Measurements from ENCODE around the gene GIMAP5.

Gene GIMAP5

GRCh38 chr7:150736864-150737263 lies 354 bp upstream of the GIMAP5 start:
- Histone ChIP-seq H3K4me1 (ENCODE audit: insufficient read depth, low read length) (no peaks in the 10 kb centered on the region), H3K9ac (ENCODE audit: low read depth, low read length) (no peak overlapping the region), H3K27me3 (ENCODE audit: insufficient read depth, low read length) (peaks cover 100% of the 10 kb centered on the region), H3K27ac (ENCODE audit: low read length) (no peak overlapping the region), H3K9me3 (ENCODE audit: insufficient read depth, low read depth, low read length) (no peaks in the 10 kb centered on the region), H3K36me3 (ENCODE audit: insufficient read depth, low read depth, low read length) (no peaks in the 10 kb centered on the region), H3K4me3 (ENCODE audit: low read length) (no peak overlapping the region)

- no peak overlapping the region for H3K27ac ChIP-seq (ENCODE audit: low read length)
- H3K36me3 ChIP-seq (ENCODE audit: insufficient read depth, low read depth, low read length) = no peaks in the 10 kb centered on the region
- no peaks in the 10 kb centered on the region for H3K9me3 ChIP-seq (ENCODE audit: insufficient read depth, low read depth, low read length)
- no peak overlapping the region for H3K4me3 ChIP-seq (ENCODE audit: low read length)
- peaks cover 100% of the 10 kb centered on the region for H3K27me3 ChIP-seq (ENCODE audit: insufficient read depth, low read length)
- H3K4me1 ChIP-seq (ENCODE audit: insufficient read depth, low read length) = no peaks in the 10 kb centered on the region
- no peak overlapping the region for H3K9ac ChIP-seq (ENCODE audit: low read depth, low read length)
These were observed 874 bp downstream of the GIMAP5 start for GRCh38 chr7:150738092-150738491.

GRCh38 chr7:150738591-150739001 lies 1.4 kb downstream of the GIMAP5 start:
- H3K27ac ChIP-seq (ENCODE audit: low read length) = no peak overlapping the region
- no peaks in the 10 kb centered on the region for H3K36me3 ChIP-seq (ENCODE audit: insufficient read depth, low read depth, low read length)
- H3K9ac ChIP-seq (ENCODE audit: low read depth, low read length) = no peak overlapping the region
- peaks cover 100% of the 10 kb centered on the region for H3K27me3 ChIP-seq (ENCODE audit: insufficient read depth, low read length)
- H3K4me3 ChIP-seq (ENCODE audit: low read length) = no peak overlapping the region
- no peaks in the 10 kb centered on the region for H3K4me1 ChIP-seq (ENCODE audit: insufficient read depth, low read length)
- H3K9me3 ChIP-seq (ENCODE audit: insufficient read depth, low read depth, low read length) = no peaks in the 10 kb centered on the region

GRCh38 chr7:150739033-150739432 lies 1.8 kb downstream of the GIMAP5 start:
- H3K9ac ChIP-seq (ENCODE audit: low read depth, low read length) = no peak overlapping the region
- no peaks in the 10 kb centered on the region for H3K9me3 ChIP-seq (ENCODE audit: insufficient read depth, low read depth, low read length)
- H3K27me3 ChIP-seq (ENCODE audit: insufficient read depth, low read length) = peaks cover 100% of the 10 kb centered on the region
- no peak overlapping the region for H3K4me3 ChIP-seq (ENCODE audit: low read length)
- H3K36me3 ChIP-seq (ENCODE audit: insufficient read depth, low read depth, low read length) = no peaks in the 10 kb centered on the region
- no peaks in the 10 kb centered on the region for H3K4me1 ChIP-seq (ENCODE audit: insufficient read depth, low read length)
- H3K27ac ChIP-seq (ENCODE audit: low read length) = no peak overlapping the region

- Histone ChIP-seq H3K9ac (ENCODE audit: low read depth, low read length) (no peak overlapping the region), H3K9me3 (ENCODE audit: insufficient read depth, low read depth, low read length) (no peaks in the 10 kb centered on the region), H3K27ac (ENCODE audit: low read length) (no peak overlapping the region), H3K4me3 (ENCODE audit: low read length) (no peak overlapping the region), H3K36me3 (ENCODE audit: insufficient read depth, low read depth, low read length) (no peaks in the 10 kb centered on the region), H3K27me3 (ENCODE audit: insufficient read depth, low read length) (peaks cover 100% of the 10 kb centered on the region), H3K4me1 (ENCODE audit: insufficient read depth, low read length) (no peaks in the 10 kb centered on the region)
These were observed 2.8 kb downstream of the GIMAP5 start for GRCh38 chr7:150740053-150740452.

GRCh38 chr7:150742286-150742968 lies 5.2 kb downstream of the GIMAP5 start:
- Histone ChIP-seq H3K9ac (ENCODE audit: low read depth, low read length) (no peak overlapping the region), H3K4me3 (ENCODE audit: low read length) (no peak overlapping the region), H3K27me3 (ENCODE audit: insufficient read depth, low read length) (peaks cover 99% of the 10 kb centered on the region), H3K27ac (ENCODE audit: low read length) (no peak overlapping the region), H3K36me3 (ENCODE audit: insufficient read depth, low read depth, low read length) (no peaks in the 10 kb centered on the region), H3K4me1 (ENCODE audit: insufficient read depth, low read length) (no peaks in the 10 kb centered on the region), H3K9me3 (ENCODE audit: insufficient read depth, low read depth, low read length) (no peaks in the 10 kb centered on the region)

GRCh38 chr7:150744041-150744656 lies 6.9 kb downstream of the GIMAP5 start:
- H3K36me3 ChIP-seq (ENCODE audit: insufficient read depth, low read depth, low read length) = no peaks in the 10 kb centered on the region
- H3K4me1 ChIP-seq (ENCODE audit: insufficient read depth, low read length) = no peaks in the 10 kb centered on the region
- H3K9ac ChIP-seq (ENCODE audit: low read depth, low read length) = no peak overlapping the region
- no peak overlapping the region for H3K27ac ChIP-seq (ENCODE audit: low read length)
- no peaks in the 10 kb centered on the region for H3K9me3 ChIP-seq (ENCODE audit: insufficient read depth, low read depth, low read length)
- H3K4me3 ChIP-seq (ENCODE audit: low read length) = no peak overlapping the region
- H3K27me3 ChIP-seq (ENCODE audit: insufficient read depth, low read length) = peaks cover 99% of the 10 kb centered on the region

- Histone ChIP-seq H3K4me1 (ENCODE audit: insufficient read depth, low read length) (no peaks in the 10 kb centered on the region), H3K27me3 (ENCODE audit: insufficient read depth, low read length) (peaks cover 99% of the 10 kb centered on the region), H3K9ac (ENCODE audit: low read depth, low read length) (no peak overlapping the region), H3K4me3 (ENCODE audit: low read length) (no peak overlapping the region), H3K9me3 (ENCODE audit: insufficient read depth, low read depth, low read length) (no peaks in the 10 kb centered on the region), H3K36me3 (ENCODE audit: insufficient read depth, low read depth, low read length) (no peaks in the 10 kb centered on the region), H3K27ac (ENCODE audit: low read length) (no peak overlapping the region)
These were observed 7.9 kb downstream of the GIMAP5 start for GRCh38 chr7:150745086-150745485.

GRCh38 chr7:150745876-150746275 lies 8.7 kb downstream of the GIMAP5 start:
- Histone ChIP-seq H3K27ac (ENCODE audit: low read length) (no peak overlapping the region), H3K27me3 (ENCODE audit: insufficient read depth, low read length) (peaks cover 96% of the 10 kb centered on the region), H3K4me3 (ENCODE audit: low read length) (no peak overlapping the region)

GRCh38 chr7:150746921-150747320 lies 9.7 kb downstream of the GIMAP5 start:
- H3K9ac ChIP-seq (ENCODE audit: low read depth, low read length) = no peak overlapping the region
- no peaks in the 10 kb centered on the region for H3K9me3 ChIP-seq (ENCODE audit: insufficient read depth, low read depth, low read length)
- peaks cover 90% of the 10 kb centered on the region for H3K27me3 ChIP-seq (ENCODE audit: insufficient read depth, low read length)
- H3K36me3 ChIP-seq (ENCODE audit: insufficient read depth, low read depth, low read length) = no peaks in the 10 kb centered on the region
- no peak overlapping the region for H3K27ac ChIP-seq (ENCODE audit: low read length)
- H3K4me1 ChIP-seq (ENCODE audit: insufficient read depth, low read length) = no peaks in the 10 kb centered on the region
- H3K4me3 ChIP-seq (ENCODE audit: low read length) = no peak overlapping the region

More at GRCh38 chr7:150745876-150746275, 8.7 kb downstream of the GIMAP5 start:
- no peaks in the 10 kb centered on the region for H3K36me3 ChIP-seq (ENCODE audit: insufficient read depth, low read depth, low read length)
- no peaks in the 10 kb centered on the region for H3K9me3 ChIP-seq (ENCODE audit: insufficient read depth, low read depth, low read length)
- H3K9ac ChIP-seq (ENCODE audit: low read depth, low read length) = no peak overlapping the region
- no peaks in the 10 kb centered on the region for H3K4me1 ChIP-seq (ENCODE audit: insufficient read depth, low read length)

GRCh38 chr7:150748376-150748775 lies 11.2 kb downstream of the GIMAP5 start:
- H3K27ac ChIP-seq (ENCODE audit: low read length) = no peak overlapping the region
- H3K9me3 ChIP-seq (ENCODE audit: insufficient read depth, low read depth, low read length) = no peaks in the 10 kb centered on the region
- no peak overlapping the region for H3K9ac ChIP-seq (ENCODE audit: low read depth, low read length)
- H3K4me1 ChIP-seq (ENCODE audit: insufficient read depth, low read length) = no peaks in the 10 kb centered on the region
- H3K36me3 ChIP-seq (ENCODE audit: insufficient read depth, low read depth, low read length) = no peaks in the 10 kb centered on the region
- no peak overlapping the region for H3K4me3 ChIP-seq (ENCODE audit: low read length)
- H3K27me3 ChIP-seq (ENCODE audit: insufficient read depth, low read length) = peaks cover 88% of the 10 kb centered on the region

GRCh38 chr7:150751702-150752101 lies 14.5 kb downstream of the GIMAP5 start:
- no peak overlapping the region for H3K4me3 ChIP-seq (ENCODE audit: low read length)
- H3K27me3 ChIP-seq (ENCODE audit: insufficient read depth, low read length) = peaks cover 72% of the 10 kb centered on the region
- no peak overlapping the region for H3K9ac ChIP-seq (ENCODE audit: low read depth, low read length)
- H3K36me3 ChIP-seq (ENCODE audit: insufficient read depth, low read depth, low read length) = no peaks in the 10 kb centered on the region
- no peaks in the 10 kb centered on the region for H3K9me3 ChIP-seq (ENCODE audit: insufficient read depth, low read depth, low read length)
- no peak overlapping the region for H3K27ac ChIP-seq (ENCODE audit: low read length)
- H3K4me1 ChIP-seq (ENCODE audit: insufficient read depth, low read length) = no peaks in the 10 kb centered on the region

Data from iPS-20b (cell line).